ENCODE measurements around the gene MAPT. TPM values are rescaled to one million over a fixed set of nuclear protein-coding genes. Genes with fewer than 3 reads are reported as not detected.

MAPT gene
- total RNA-seq, 1 experiment from 2014 or later = 3.6 TPM

- H4K20me1 ChIP-seq (ENCODE audit: low read length) = peaks cover 17% of the 10 kb centered on the region
- H2AFZ ChIP-seq (ENCODE audit: low read length) = no peak overlapping the region
- no peaks in the 10 kb centered on the region for H3K9me3 ChIP-seq (ENCODE audit: low read length)
- intact Hi-C loops (cut with micrococcal nuclease) = no loop called here
- no TSS peak for BruUV-seq (replicated peaks)
- peaks cover 23% of the 10 kb centered on the region for H3K4me1 ChIP-seq (ENCODE audit: insufficient read depth, low read length)
- H3K4me3 ChIP-seq (ENCODE audit: low read length) = no peak overlapping the region
- H3K9me2 ChIP-seq (replicated peaks; ENCODE audit: low read length) = no peaks in the 10 kb centered on the region
- H3K36me3 ChIP-seq (ENCODE audit: low read depth, low read length) = peaks cover 14% of the 10 kb centered on the region; the same call in 1 of the 2 replicates
- ChIA-PET POLR2A (ENCODE audit: unreplicated experiment) (interaction anchor here (0.6 to 0.7 kb wide), 2 partner anchors 75 to 91 kb away, joined by 3 to 7 read pairs; no protein-coding TSS in a partner anchor), CTCF (interaction anchor here (0.7 to 1.3 kb wide), 4 partner anchors 13 to 156 kb away, joined by 5 to 13 read pairs (median 9); partner anchors contain the start of gene KANSL1)
- TF ChIP-seq EZH2phosphoT487 (IDR thresholded peaks at IDR 0.05; ENCODE audit: borderline replicate concordance, low read length) (no peak), EZH2 (IDR thresholded peaks at IDR 0.05; ENCODE audit: low read length, unreplicated experiment) (no peak), CTCF (conservative IDR thresholded peaks at IDR 0.05; ENCODE audit: low read depth, low read length) (no peak)
- peaks cover 47% of the 10 kb centered on the region for H3K79me2 ChIP-seq (ENCODE audit: low read length)
- H3F3A ChIP-seq (ENCODE audit: low read length, unreplicated experiment) = peaks cover 17% of the 10 kb centered on the region
- peak; percentile 27 for DNase-seq
- H3K27me3 ChIP-seq (ENCODE audit: low read length) = no peaks in the 10 kb centered on the region
- peak; percentile 9 for ATAC-seq
- peak overlapping the region; percentile 27 for H3K4me2 ChIP-seq (ENCODE audit: low read length)
- peak overlapping the region; percentile 45 for H3K27ac ChIP-seq (ENCODE audit: low read length)
- no peak overlapping the region for H3K9ac ChIP-seq (ENCODE audit: low read length)
Observed at GRCh38 chr17:46057366-46057765, 163.0 kb downstream of the MAPT start.

- intact Hi-C loops (cut with micrococcal nuclease) = no loop called here
- BruUV-seq (replicated peaks) = no TSS peak
Observed at GRCh38 chr17:46059486-46059885, 165.1 kb downstream of the MAPT start.

More at GRCh38 chr17:46059486-46059885, 165.1 kb downstream of the MAPT start:
- CTCF ChIA-PET = interaction anchor here (2.0 kb wide), 1 partner anchor 134 kb away, joined by 9 read pairs; the partner anchor contains the start of gene KANSL1
- Histone ChIP-seq H3K9ac (ENCODE audit: low read length) (no peak overlapping the region), H3K4me1 (ENCODE audit: insufficient read depth, low read length) (peaks cover 39% of the 10 kb centered on the region), H3K36me3 (ENCODE audit: low read depth, low read length) (peaks cover 10% of the 10 kb centered on the region; the same call in 1 of the 2 replicates), H3K27ac (ENCODE audit: low read length) (no peak overlapping the region), H3K79me2 (ENCODE audit: low read length) (peaks cover 38% of the 10 kb centered on the region), H2AFZ (ENCODE audit: low read length) (no peak overlapping the region), H3K27me3 (ENCODE audit: low read length) (no peaks in the 10 kb centered on the region), H4K20me1 (ENCODE audit: low read length) (peaks cover 21% of the 10 kb centered on the region; the same call in 1 of the 2 replicates), H3K9me3 (ENCODE audit: low read length) (no peaks in the 10 kb centered on the region), H3K4me3 (ENCODE audit: low read length) (no peak overlapping the region), H3F3A (ENCODE audit: low read length, unreplicated experiment) (peaks cover 17% of the 10 kb centered on the region), H3K9me2 (replicated peaks; ENCODE audit: low read length) (no peaks in the 10 kb centered on the region), H3K4me2 (ENCODE audit: low read length) (no peak overlapping the region)
- ATAC-seq (no peak), DNase-seq (no peak)
- TF ChIP-seq EZH2phosphoT487 (IDR thresholded peaks at IDR 0.05; ENCODE audit: borderline replicate concordance, low read length) = no peak
- no peak for TF ChIP-seq EZH2 (IDR thresholded peaks at IDR 0.05; ENCODE audit: low read length, unreplicated experiment)
- TF ChIP-seq CTCF (conservative IDR thresholded peaks at IDR 0.05; ENCODE audit: low read depth, low read length) = no peak
- POLR2A ChIA-PET (ENCODE audit: unreplicated experiment) = no interaction called here

Data from PC-3 (cell line).